GM23248 (cell line): Measurements from ENCODE around the gene SHISA9. TPM values are rescaled to one million over a fixed set of nuclear protein-coding genes. Genes with fewer than 3 reads are reported as not detected.

Experiments
- DNase-seq: peaks from one replicate; pipeline ENCODE4 v3.0.0-alpha.2; 2015
- H2AFZ ChIP-seq: fragments of 200-600 bp; sonication (generic); 2 replicates; pipeline ENCODE4 v1.6.1; 2016; ENCODE audit warnings: antibody characterized with exemption
- H3F3A ChIP-seq: fragments of 200-600 bp; sonication (generic); 2 replicates; pipeline ENCODE4 v1.6.1; 2016; ENCODE audit warnings: mild to moderate bottlenecking, antibody characterized with exemption, mixed run types; ENCODE audit not compliant: insufficient read depth
- H3K27ac ChIP-seq: fragments of 200-600 bp; sonication (generic); 2 replicates; pipeline ENCODE4 v1.5.1; 2016; ENCODE audit warnings: mild to moderate bottlenecking
- H3K27me3 ChIP-seq: fragments of 200-600 bp; sonication (generic); replicated peaks from 2 replicates; pipeline ENCODE4 v1.6.1; 2016; ENCODE audit warnings: mild to moderate bottlenecking; ENCODE audit not compliant: insufficient read depth
- H3K36me3 ChIP-seq: fragments of 200-600 bp; sonication (generic); 2 replicates; pipeline ENCODE4 v1.6.1; 2016; ENCODE audit warnings: low read depth, mild to moderate bottlenecking
- H3K4me1 ChIP-seq: fragments of 200-600 bp; sonication (generic); 2 replicates; pipeline ENCODE4 v1.6.1; 2016; ENCODE audit warnings: mild to moderate bottlenecking; ENCODE audit not compliant: insufficient read depth
- H3K4me2 ChIP-seq: fragments of 200-600 bp; sonication (generic); one replicate; pipeline ENCODE4 v1.6.1; 2016; ENCODE audit warnings: mild to moderate bottlenecking; ENCODE audit not compliant: unreplicated experiment
- H3K4me3 ChIP-seq: fragments of 200-600 bp; sonication (generic); 2 replicates; pipeline ENCODE4 v1.5.1; 2016; ENCODE audit warnings: mild to moderate bottlenecking
- H3K79me2 ChIP-seq: fragments of 200-600 bp; sonication (generic); 2 replicates; pipeline ENCODE4 v1.6.1; 2016; ENCODE audit warnings: mild to moderate bottlenecking; ENCODE audit not compliant: insufficient read depth
- H3K9ac ChIP-seq: fragments of 200-600 bp; sonication (generic); 2 replicates; pipeline ENCODE4 v1.6.1; 2016; ENCODE audit warnings: mild to moderate bottlenecking
- H3K9me2 ChIP-seq: fragments of 200-600 bp; sonication (generic); 2 replicates; pipeline ENCODE4 v1.6.1; 2016; ENCODE audit warnings: mixed run types, mild to moderate bottlenecking, moderate library complexity; ENCODE audit not compliant: insufficient read depth
- H3K9me3 ChIP-seq: fragments of 200-600 bp; sonication (generic); one replicate; pipeline ENCODE4 v1.6.1; 2017; ENCODE audit warnings: low read depth
- H4K20me1 ChIP-seq: fragments of 200-600 bp; sonication (generic); 2 replicates; pipeline ENCODE4 v1.6.0; 2016; ENCODE audit not compliant: insufficient read depth
- EZH2 ChIP-seq: fragments of 200-600 bp; sonication (generic); IDR thresholded peaks from 2 replicates; pipeline ENCODE4 v1.6.1; 2018; ENCODE audit warnings: antibody characterized with exemption, mild to moderate bottlenecking; ENCODE audit not compliant: insufficient read depth, poor library complexity, severe bottlenecking
- EZH2phosphoT487 ChIP-seq: fragments of 200-600 bp; sonication (generic); IDR thresholded peaks from 2 replicates; pipeline ENCODE4 v1.6.1; 2018; ENCODE audit warnings: antibody characterized with exemption, moderate library complexity, mild to moderate bottlenecking, low read depth; ENCODE audit not compliant: insufficient read depth
- WGBS, 2 experiments: methylation state at CpG; one replicate each; pipeline ENCODE4 v1.1.6; 2015 to 2017; ENCODE audit warnings: low lambda C conversion rate in 2 of 2, low coverage in 1 of 2; ENCODE audit errors: missing lambda C conversion rate in 2 of 2; 5-methylcytosine and 5-hydroxymethylcytosine counted together
- in situ Hi-C: fragments of 300-500 bp; cut with MboI; formaldehyde crosslinking; loops from 2 replicates; pipeline ENCODE4 v1.15.0; 2020
- polyA plus RNA-seq: library from polyadenylated mRNA; unstranded; fragments of >200 nt; fragmentation: Nextera tagmentation; extraction: Ambion mirVana; gene quantifications from 2 replicates; pipeline ENCODE4 v1.2.1, GENCODE V29; 2016
- total RNA-seq: library from RNA; depleted of rRNA; stranded (reverse); fragments of >200 nt; shearing (Covaris generic); gene quantifications from 2 replicates; pipeline ENCODE4 v1.2.3, GENCODE V29; 2014

SHISA9 gene
- total and polyA plus RNA-seq, 2 experiments from 2014 or later = not detected

DNA sequence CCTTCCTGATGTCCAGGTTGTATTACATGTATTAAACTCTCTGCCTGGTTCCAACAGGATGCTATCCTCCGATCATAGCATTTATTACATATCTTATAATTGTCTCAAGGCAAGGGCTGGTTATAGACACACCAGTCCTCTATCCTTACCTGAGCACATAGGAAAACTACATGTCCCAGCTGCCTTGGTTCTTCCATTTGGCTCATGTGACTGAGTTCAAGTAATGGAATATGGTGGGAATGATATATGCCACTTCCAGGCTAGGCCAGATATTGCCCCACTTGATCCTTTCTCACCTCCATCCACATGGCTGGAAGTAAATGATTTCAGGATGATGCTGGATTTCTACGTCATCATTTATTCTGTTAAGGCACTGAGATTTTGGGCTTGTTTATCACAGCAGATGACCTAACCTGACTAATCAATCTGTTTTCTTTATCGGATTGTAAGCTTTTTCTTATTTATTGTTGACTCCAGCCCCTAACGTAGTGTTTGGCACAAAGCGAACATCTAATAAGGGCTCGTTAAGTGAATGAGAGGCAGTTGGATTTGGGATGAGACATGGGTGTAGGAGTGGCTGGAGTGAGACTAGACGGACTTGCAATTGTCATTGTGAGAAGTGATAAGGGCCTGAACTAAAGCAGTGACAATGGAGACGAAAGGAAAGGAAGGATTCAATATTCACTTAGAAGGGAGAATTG lies 8.2 kb upstream of the SHISA9 start:
- Histone ChIP-seq H3K9me3 (no peaks in the 10 kb centered on the region), H3K9me2 (no peaks in the 10 kb centered on the region), H3F3A (no peaks in the 10 kb centered on the region), H3K27ac (no peak overlapping the region), H3K9ac (no peak overlapping the region), H3K4me1 (no peaks in the 10 kb centered on the region), H3K36me3 (no peaks in the 10 kb centered on the region), H4K20me1 (no peaks in the 10 kb centered on the region), H3K4me2 (no peak overlapping the region), H3K27me3 (peaks cover 6% of the 10 kb centered on the region), H3K4me3 (no peak overlapping the region), H2AFZ (no peak overlapping the region), H3K79me2 (no peaks in the 10 kb centered on the region)
- no peak for DNase-seq
- WGBS, 2 experiments = 46 to 49% methylated on average over 8 of the region's 8 CpGs
- in situ Hi-C loops = no loop called here
- TF ChIP-seq EZH2phosphoT487 (no peak), EZH2 (no peak)

DNA sequence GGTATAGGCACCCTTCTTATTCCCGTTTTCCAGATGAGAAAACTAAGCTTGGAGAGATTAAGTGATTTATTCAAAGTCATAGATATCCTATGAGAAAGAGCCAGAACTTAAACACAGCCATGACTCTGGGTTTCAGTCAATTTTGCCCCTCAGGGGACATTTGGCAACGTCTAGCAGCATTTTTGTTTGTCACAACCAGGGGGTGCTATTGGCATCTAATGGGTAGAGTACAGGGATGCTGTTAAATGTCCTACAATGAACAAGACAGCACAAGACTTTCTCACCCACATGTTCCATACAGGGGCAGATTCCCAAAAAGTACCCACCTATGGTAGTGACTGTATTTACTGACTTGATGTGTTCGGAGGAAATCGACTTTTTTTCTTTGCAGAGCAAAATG lies 4.8 kb upstream of the SHISA9 start:
- Histone ChIP-seq H3K4me1 (no peaks in the 10 kb centered on the region), H3K9me3 (no peaks in the 10 kb centered on the region), H3K4me2 (no peak overlapping the region), H3F3A (no peaks in the 10 kb centered on the region), H3K36me3 (no peaks in the 10 kb centered on the region), H2AFZ (no peak overlapping the region), H3K27ac (no peak overlapping the region), H3K9me2 (no peaks in the 10 kb centered on the region), H3K9ac (no peak overlapping the region), H4K20me1 (no peaks in the 10 kb centered on the region), H3K27me3 (peaks cover 34% of the 10 kb centered on the region), H3K79me2 (no peaks in the 10 kb centered on the region), H3K4me3 (no peak overlapping the region)
- DNase-seq = peak; percentile 41
- in situ Hi-C loops = no loop called here
- TF ChIP-seq EZH2phosphoT487 = no peak
- TF ChIP-seq EZH2 = no peak
- 36 to 41% methylated on average over 4 of the region's 4 CpGs for whole genome bisulfite sequencing, 2 experiments

DNA sequence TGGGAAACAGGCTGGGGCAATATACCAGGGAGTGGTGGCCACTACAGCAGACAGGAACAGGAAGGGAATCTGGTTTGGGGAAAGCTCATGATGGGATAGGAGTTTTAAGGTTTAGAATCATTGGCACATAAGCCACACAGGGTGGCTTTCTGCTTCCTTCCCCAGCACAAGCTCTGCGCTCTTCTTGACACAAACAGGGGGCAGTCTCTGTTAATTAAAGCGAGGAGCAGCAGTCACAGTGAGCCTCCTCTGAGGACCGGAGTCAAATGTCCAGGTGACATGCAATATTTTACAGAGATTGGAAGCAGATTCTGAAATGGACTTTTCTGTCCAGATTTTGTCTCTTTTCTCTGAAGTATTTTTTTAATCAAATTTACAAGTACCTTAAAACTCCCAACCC lies 2.8 kb upstream of the SHISA9 start:
- Histone ChIP-seq H3K27ac (no peak overlapping the region), H3K4me1 (no peaks in the 10 kb centered on the region), H3K9me2 (no peaks in the 10 kb centered on the region), H3F3A (no peaks in the 10 kb centered on the region), H3K9ac (no peak overlapping the region), H3K9me3 (no peaks in the 10 kb centered on the region), H3K36me3 (no peaks in the 10 kb centered on the region), H2AFZ (no peak overlapping the region), H4K20me1 (no peaks in the 10 kb centered on the region), H3K4me3 (no peak overlapping the region), H3K27me3 (peaks cover 52% of the 10 kb centered on the region), H3K79me2 (no peaks in the 10 kb centered on the region), H3K4me2 (no peak overlapping the region)
- no peak for DNase-seq
- TF ChIP-seq EZH2 (no peak), EZH2phosphoT487 (no peak)
- in situ Hi-C loops = no loop called here
- 2 to 4% methylated on average over 3 of the region's 3 CpGs for WGBS, 2 experiments

DNA sequence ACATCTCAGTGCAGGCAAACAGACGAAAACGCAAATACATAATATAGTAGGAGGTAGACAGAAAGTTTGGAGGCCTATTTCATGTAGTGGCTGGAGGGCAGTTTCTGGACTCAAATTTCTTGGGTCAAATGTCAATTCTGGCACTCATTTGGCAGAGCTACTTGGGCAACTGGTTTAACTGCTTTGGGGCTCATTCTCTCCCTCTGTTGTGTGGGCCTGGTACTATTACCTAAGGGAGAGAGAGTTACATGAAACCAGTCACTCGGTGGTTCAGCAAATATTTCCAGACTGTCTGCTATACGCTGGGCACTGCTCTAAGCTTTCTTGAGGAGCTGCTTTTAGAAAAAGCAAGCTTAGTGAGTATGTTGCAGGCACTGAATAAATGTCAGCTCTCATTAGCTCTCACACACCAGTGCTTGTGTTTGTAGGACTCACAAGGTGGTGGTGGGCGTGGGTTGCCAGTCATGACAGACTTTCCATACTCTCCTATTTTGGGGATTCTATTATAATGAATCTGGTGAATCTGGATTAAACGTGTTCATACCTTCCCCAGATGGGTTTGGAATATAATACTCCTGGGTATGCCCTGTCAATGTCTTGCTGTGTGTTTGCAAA lies 1.8 kb upstream of the SHISA9 start:
- Histone ChIP-seq H3K9me3 (no peaks in the 10 kb centered on the region), H2AFZ (no peak overlapping the region), H3K9me2 (no peaks in the 10 kb centered on the region), H3K9ac (no peak overlapping the region), H3K79me2 (no peaks in the 10 kb centered on the region), H3K27ac (no peak overlapping the region), H4K20me1 (no peaks in the 10 kb centered on the region), H3K36me3 (no peaks in the 10 kb centered on the region), H3K4me1 (no peaks in the 10 kb centered on the region), H3K27me3 (peaks cover 61% of the 10 kb centered on the region), H3F3A (no peaks in the 10 kb centered on the region), H3K4me3 (no peak overlapping the region), H3K4me2 (no peak overlapping the region)
- TF ChIP-seq EZH2 = no peak
- TF ChIP-seq EZH2phosphoT487 = no peak
- no peak for DNase-seq
- in situ Hi-C loops = no loop called here
- WGBS, 2 experiments = 57 to 62% methylated on average over 6 of the region's 6 CpGs
